Measurements from ENCODE around the gene ENPEP. TPM values are rescaled to one million over a fixed set of nuclear protein-coding genes. Genes with fewer than 3 reads are reported as not detected.

The ENPEP gene
- polyA plus RNA-seq, 1 donor (not counting 4 experiments of a cell fraction or from before 2014, with no cell fraction given) = not detected

- FAIRE-seq (no peak), DNase-seq (ENCODE audit: low read depth, low spot score) (no peak)
- H3K9ac ChIP-seq (ENCODE audit: control insufficient read depth, extremely low read depth, insufficient read depth, low read length) = no peak overlapping the region
- H3K4me1 ChIP-seq (ENCODE audit: control insufficient read depth, extremely low read depth, insufficient read depth, low read length) = peaks cover 2% of the 10 kb centered on the region
- H3K27me3 ChIP-seq (ENCODE audit: control insufficient read depth, extremely low read depth, insufficient read depth, low read length) = no peaks in the 10 kb centered on the region
- no peaks in the 10 kb centered on the region for H4K20me1 ChIP-seq (ENCODE audit: control insufficient read depth, extremely low read depth, insufficient read depth, low read length)
- H3K36me3 ChIP-seq (ENCODE audit: control insufficient read depth in 2 of 2, extremely low read depth in 1 of 2, insufficient read depth in 2 of 2, low read length in 2 of 2) = no peaks in the 10 kb centered on the region
- no peaks in the 10 kb centered on the region for H3K9me1 ChIP-seq (ENCODE audit: control insufficient read depth, extremely low read depth, insufficient read depth, low read length)
- H3K9me3 ChIP-seq (ENCODE audit: control insufficient read depth, low read depth, low read length) = no peaks in the 10 kb centered on the region
- no peak overlapping the region for H3K4me3 ChIP-seq (ENCODE audit: control insufficient read depth in 2 of 3, extremely low read depth in 1 of 3, insufficient read depth in 2 of 3, low read depth in 1 of 3, low read length in 3 of 3)
- peak overlapping the region; percentile 88 for H2AFZ ChIP-seq (ENCODE audit: control insufficient read depth, low read length)
- H3K4me2 ChIP-seq (ENCODE audit: control insufficient read depth, extremely low read depth, insufficient read depth, low read depth, low read length) = no peak overlapping the region
- no peaks in the 10 kb centered on the region for H3K79me2 ChIP-seq (ENCODE audit: control insufficient read depth, insufficient read depth, low read length)
- dilution Hi-C loops (cut with MboI; ENCODE audit: extremely low pct_ligation_motif_present, low sequenced_read_pairs) = no loop called here
- H3K27ac ChIP-seq (ENCODE audit: control insufficient read depth, insufficient read depth, low read length) = no peak overlapping the region
- TF ChIP-seq CTCF (optimal IDR thresholded peaks at IDR 0.05 in 1 of 3, IDR thresholded peaks at IDR 0.05 in 1 of 3, conservative IDR thresholded peaks at IDR 0.05 in 1 of 3; ENCODE audit: extremely low read depth in 1 of 3, insufficient read depth in 2 of 3, low read length in 3 of 3) = no peak
- no peak for TF ChIP-seq EZH2 (IDR thresholded peaks at IDR 0.05; ENCODE audit: low read length)
Measured at GRCh38 chr4:110532901-110533589, 57.1 kb downstream of the ENPEP start.

GRCh38 chr4:110533590-110533910, 57.6 kb downstream of the ENPEP start:
- DNase-seq (ENCODE audit: low read depth, low spot score) (no peak), FAIRE-seq (no peak)
- no peak overlapping the region for H3K4me2 ChIP-seq (ENCODE audit: control insufficient read depth, extremely low read depth, insufficient read depth, low read depth, low read length)
- H3K4me1 ChIP-seq (ENCODE audit: control insufficient read depth, extremely low read depth, insufficient read depth, low read length) = peaks cover 2% of the 10 kb centered on the region
- no peaks in the 10 kb centered on the region for H3K9me3 ChIP-seq (ENCODE audit: control insufficient read depth, low read depth, low read length)
- no peaks in the 10 kb centered on the region for H3K36me3 ChIP-seq (ENCODE audit: control insufficient read depth in 2 of 2, extremely low read depth in 1 of 2, insufficient read depth in 2 of 2, low read length in 2 of 2)
- H3K9me1 ChIP-seq (ENCODE audit: control insufficient read depth, extremely low read depth, insufficient read depth, low read length) = no peaks in the 10 kb centered on the region
- H3K79me2 ChIP-seq (ENCODE audit: control insufficient read depth, insufficient read depth, low read length) = no peaks in the 10 kb centered on the region
- H3K4me3 ChIP-seq (ENCODE audit: control insufficient read depth in 2 of 3, extremely low read depth in 1 of 3, insufficient read depth in 2 of 3, low read depth in 1 of 3, low read length in 3 of 3) = no peak overlapping the region
- H4K20me1 ChIP-seq (ENCODE audit: control insufficient read depth, extremely low read depth, insufficient read depth, low read length) = no peaks in the 10 kb centered on the region
- peak overlapping the region; percentile 28 for H3K27ac ChIP-seq (ENCODE audit: control insufficient read depth, insufficient read depth, low read length)
- dilution Hi-C loops (cut with MboI; ENCODE audit: extremely low pct_ligation_motif_present, low sequenced_read_pairs) = no loop called here
- no peaks in the 10 kb centered on the region for H3K27me3 ChIP-seq (ENCODE audit: control insufficient read depth, extremely low read depth, insufficient read depth, low read length)
- H2AFZ ChIP-seq (ENCODE audit: control insufficient read depth, low read length) = peak overlapping the region; percentile 88
- no peak for TF ChIP-seq CTCF (optimal IDR thresholded peaks at IDR 0.05 in 1 of 3, IDR thresholded peaks at IDR 0.05 in 1 of 3, conservative IDR thresholded peaks at IDR 0.05 in 1 of 3; ENCODE audit: extremely low read depth in 1 of 3, insufficient read depth in 2 of 3, low read length in 3 of 3)
- no peak for TF ChIP-seq EZH2 (IDR thresholded peaks at IDR 0.05; ENCODE audit: low read length)
- H3K9ac ChIP-seq (ENCODE audit: control insufficient read depth, extremely low read depth, insufficient read depth, low read length) = no peak overlapping the region
